ENCODE data around the gene GNB5. TPM values are rescaled to one million over a fixed set of nuclear protein-coding genes. Genes with fewer than 3 reads are reported as not detected.

Gene GNB5
- total RNA-seq, 1 donor, result 25.3 TPM

DNA sequence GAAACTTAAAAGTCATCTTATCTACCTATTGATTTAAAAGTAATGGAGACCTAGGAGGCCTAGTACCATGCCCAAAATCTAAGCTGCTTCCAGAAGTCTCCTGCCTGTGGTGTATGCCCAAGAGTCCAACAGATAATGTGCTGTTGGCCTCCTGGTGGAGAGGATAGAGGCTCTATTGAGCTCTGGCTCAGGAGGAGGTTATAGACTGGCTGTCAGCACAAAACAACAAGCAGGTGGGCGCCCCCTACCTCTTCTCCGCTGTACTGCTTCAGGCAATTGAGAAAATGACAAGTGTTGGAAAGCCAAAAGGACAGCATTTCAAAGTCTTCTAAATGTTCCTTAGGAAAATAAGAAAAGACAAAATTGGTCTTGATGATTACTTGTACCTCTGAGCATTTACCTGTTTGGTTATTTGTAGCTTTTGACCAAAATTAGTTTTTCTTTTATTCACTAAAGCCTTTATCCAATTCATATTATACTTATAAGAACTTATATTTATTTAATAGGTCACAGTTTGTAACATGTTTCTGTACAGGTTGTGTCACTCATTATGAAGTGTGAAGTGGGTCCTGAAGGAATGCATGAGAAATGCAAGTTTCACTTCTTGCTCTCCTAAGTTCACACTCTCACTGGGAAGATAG is 17.2 kb upstream of the GNB5 start:
- peak; percentile 34 to 75 (median 50) for DNase-seq (ENCODE audit: low read depth in 2 of 3, low spot score in 2 of 3)

DNA sequence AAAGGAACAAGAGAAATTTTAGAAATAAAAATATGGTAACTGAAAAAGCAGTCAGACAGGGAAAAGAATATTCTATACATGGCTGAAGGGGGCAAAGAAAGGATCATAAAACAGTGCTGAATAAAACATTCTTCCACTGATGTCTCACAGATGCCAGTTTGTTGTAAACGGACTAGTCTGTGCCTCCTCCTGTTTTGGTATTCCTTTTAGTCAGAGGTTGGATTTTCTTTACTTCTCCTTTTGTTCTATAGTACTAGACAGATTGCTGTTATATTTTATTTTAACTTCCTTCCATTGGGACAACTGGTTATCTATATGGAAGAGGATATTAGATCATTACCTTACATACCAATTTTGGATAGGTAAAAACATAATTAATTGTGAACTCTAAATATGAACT is 16.0 kb upstream of the GNB5 start:
- DNase-seq (ENCODE audit: low read depth in 2 of 3, low spot score in 2 of 3), result no peak

DNA sequence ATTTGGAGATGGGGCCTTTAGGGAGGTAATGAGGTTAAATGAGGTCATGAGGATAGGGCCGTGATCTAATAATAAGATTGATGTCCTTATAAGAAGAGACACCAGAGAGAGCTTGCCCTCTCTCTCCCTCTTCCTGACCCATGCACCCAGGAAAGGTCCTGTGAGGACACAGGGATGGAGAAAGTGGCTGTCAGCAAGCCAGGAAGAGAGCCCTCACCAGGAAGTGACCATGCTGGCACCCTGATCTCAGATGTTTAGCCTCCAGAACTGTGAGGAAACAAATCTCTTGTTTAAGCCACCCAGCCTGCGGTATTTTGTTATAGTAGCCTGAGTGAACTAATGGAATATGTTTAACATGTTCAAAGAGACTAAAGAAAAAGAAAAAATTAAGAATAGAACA is 15.3 kb upstream of the GNB5 start:
- no peak for DNase-seq (ENCODE audit: low read depth in 2 of 3, low spot score in 2 of 3)

DNA sequence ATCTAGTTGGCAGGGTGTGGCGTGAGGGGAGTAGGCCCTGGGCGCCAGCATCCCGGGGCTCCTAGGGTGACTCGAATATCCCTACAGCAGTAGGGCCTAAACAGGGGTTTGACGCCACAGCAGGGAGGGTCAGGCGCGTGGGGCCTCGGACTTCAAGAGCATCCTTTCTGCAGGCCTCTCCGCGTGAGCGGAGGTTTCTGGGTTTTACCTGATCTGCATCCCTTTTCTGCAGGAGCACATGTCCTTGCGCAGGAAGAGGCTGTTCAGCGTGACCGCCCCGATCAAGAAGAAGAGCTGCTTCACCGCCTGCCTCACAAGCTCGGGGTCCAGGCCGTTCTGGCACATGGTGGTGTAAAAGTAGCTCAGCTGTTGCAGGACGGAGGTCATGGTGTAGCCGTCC is 13.5 kb upstream of the GNB5 start:
- DNase-seq (ENCODE audit: low read depth in 2 of 3, low spot score in 2 of 3), result no peak

DNA sequence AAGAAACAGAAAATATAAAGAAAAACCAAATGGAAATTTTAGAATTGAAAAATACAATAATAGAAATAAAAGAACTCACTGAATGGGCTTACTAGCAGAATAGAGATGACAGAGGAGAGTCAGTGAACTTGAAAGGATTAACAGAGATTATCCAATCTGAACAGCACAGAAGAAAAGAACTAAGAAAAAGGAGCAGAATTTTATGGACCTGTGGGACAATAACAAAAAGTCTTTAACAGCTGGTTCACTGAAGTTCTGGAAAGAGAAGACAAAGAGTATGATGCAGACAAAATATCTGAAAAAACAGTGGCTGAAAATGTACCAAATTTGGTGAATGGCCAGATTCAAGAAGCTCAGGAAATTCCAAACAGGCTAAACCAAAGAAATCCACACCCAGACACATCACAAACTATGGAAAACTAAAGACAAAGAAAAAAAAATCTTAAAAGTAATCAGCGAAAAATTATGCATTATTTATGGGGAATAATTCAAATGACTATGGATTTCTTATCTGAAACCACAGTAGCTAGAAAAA is 9.7 kb upstream of the GNB5 start:
- DNase-seq (ENCODE audit: low read depth in 2 of 3, low spot score in 2 of 3), result no peak

DNA sequence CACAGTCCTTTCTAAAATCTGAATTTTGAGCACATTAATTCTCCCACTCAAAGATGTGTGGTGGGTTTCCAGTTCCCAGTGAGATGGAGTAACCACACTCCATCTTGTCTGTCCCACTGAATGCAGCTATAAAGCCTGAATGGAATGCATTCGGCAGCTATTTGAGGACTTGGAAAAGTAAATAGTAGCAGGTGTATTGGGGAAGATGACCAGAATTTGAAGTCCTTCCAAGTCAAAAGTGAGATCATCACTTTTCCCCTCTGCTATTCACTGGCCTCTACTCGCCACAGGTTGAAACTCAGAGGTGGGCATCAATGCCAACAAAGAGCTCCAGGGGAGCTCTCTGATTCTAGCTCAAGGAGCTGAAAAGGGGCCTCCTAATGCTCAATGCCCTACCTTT is 8.1 kb upstream of the GNB5 start:
- DNase-seq (ENCODE audit: low read depth in 2 of 3, low spot score in 2 of 3), result no peak

DNA sequence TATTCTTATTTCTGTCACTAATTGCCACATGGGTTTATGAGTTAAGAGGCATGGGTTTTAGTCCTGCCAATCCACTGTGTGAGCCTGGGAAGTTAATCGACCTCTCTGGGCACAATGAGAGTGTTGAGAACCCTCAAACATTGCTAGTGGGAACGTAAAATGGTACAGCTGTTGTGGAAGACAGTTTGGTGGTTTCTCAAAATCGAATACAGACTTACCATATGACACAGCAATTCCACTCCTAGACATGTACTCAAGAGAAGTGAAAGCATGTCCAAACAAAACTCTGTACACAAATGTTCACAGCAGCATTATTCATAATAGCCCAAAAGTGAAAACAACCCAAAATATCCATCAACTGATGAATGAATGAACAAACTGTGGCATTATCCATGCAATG is 5.7 kb upstream of the GNB5 start:
- DNase-seq (ENCODE audit: low read depth in 2 of 3, low spot score in 2 of 3), result no peak

DNA sequence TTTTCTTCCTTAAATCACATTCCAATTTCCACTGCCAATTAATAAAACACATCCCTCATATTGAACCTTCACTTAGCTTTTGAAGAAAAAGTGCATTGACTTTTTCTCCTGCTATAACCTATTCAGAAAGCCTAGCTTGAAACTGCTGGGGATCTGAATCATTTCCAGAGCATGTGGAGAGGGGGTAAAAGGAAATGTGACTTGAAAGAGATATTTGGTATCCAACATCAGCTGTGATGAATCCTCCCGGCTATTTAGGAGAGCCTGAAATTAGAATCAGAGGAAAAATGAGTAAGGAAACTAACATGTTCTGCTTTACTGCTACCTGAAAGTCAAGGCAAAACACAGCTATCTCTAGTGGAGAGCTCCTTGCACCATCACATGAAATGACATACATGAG is 2.6 kb upstream of the GNB5 start:
- DNase-seq (ENCODE audit: low read depth in 2 of 3, low spot score in 2 of 3), result no peak

DNA sequence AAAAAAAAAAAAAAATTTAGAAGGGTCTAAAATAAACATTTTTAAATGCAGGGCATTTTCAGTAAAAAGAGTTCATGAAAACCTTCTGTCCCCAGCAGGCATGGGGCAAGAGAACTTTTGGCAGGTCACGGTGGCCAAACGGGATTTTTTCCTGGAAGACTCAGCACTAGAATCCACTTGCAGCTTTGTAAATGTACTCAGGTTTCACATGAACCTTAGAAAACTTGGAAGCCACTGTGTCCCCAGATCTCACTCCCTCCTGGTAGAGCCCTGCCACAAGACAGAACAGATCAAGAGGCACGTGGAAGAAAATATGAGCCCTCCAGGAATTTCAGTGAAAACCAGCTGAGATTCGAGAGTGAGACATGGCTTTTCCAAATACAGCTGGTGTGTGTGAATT is 2.1 kb upstream of the GNB5 start:
- DNase-seq (ENCODE audit: low read depth in 2 of 3, low spot score in 2 of 3), result no peak

DNA sequence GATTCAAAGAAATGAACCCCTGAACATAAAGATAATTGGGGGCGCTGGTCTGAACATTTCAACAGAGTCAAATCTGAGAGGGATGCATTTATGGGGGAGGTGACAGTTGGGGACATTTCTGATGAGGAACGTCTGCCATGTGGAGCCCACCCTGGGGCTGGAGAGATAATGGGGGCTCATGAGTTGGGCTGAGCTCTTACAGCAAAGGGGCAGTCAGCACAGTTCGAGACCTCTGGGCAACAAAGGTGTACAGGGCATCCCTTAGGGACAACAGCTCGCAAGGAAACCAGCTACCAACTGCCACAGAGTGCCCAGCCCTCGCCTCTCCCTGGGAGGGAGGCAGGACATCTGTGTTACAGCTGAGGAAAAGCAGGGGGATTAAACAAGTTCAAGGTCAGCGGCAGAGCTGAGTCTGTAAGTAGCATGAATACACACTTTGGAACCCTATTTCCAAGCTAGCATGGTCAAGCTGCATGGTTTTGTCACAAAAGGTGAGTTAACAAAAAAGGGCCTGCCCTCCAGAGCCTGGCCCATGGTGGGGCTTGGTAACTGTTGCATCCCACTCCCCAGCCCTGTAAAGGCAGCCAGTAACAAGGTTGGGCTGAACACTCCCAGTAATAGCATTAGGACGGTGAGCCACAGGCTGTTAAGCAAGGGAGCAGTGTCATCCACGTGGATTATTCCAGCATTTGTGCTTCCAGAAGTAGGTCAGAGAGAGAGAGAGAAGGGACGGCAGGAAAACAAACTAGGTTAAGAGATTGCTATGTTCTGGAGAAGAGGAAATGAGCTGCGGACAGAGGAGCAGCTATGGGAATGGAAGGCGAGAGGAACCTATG is 4.3 kb downstream of the GNB5 start:
- no peak for DNase-seq (ENCODE audit: low read depth in 2 of 3, low spot score in 2 of 3)

DNA sequence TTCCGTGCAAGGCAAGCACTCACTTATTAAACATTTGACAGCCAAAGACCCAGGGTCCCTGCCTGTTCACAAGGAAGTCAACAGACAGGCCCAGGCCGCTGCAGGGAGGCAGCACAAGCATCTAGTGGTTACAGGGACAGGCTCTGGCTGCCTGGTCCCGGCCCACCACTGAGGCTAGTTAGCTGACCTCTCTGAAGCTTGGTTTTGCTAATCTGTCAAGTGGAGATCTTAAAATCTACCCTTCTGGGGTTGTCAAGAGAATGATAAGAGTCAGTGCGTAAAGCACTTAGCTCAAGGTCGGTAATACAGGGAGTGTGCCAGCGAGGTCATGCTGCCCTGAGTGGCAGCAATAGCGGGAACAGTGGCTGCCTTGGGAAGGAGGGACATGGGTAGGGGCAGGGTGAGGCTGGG is 6.0 kb downstream of the GNB5 start:
- no peak for DNase-seq (ENCODE audit: low read depth in 2 of 3, low spot score in 2 of 3)

DNA sequence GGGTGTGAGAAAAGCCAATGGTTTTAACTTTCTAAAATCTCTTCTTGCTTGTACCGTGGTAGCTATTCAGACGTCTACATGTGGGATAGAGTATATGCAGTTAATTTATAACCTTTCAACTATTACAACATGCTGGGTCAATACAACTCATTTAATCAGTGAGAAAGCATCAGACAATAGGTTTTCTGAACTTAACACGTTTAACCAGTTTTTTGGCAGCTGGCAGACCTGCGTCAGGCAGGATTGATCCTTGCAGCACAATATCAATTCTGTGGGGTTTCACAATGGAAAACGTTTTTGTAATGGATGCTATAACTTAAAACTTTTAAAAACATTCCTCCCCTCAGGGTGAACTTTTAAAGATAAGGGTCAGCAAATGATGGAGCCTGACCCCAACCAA is 6.5 kb downstream of the GNB5 start:
- DNase-seq (ENCODE audit: low read depth in 2 of 3, low spot score in 2 of 3), result no peak

DNA sequence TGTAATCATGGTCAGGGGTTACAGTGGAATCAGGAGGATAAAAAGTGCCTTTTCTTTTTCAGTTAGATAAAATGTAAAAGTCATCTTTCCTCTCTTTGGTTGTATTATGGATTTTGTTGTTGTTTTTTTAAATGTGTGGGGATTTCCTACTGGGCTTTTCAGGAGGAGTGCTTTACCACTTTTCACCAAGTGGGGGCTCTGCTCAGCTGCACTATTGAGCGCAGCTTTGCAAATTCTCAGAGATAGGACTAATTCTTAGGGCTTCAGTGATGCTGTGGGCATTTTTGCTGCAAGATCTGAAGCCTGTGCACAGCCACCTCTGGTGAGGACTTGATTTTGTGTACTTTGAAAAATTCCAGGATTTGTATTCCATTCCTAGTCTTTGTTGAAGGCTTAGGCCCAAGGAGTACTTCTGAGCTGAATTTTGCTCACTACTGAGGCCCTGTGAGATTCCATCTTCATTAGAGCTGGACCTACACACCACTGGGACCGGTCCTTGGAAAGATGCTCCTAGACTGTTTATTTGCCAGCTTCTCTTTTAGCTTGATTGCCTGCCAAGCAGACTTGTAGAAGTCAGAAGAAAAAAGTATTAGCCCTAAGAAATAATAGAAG is 7.5 kb downstream of the GNB5 start:
- peak in 2 of 3 donors; percentile 23 to 33 for DNase-seq (ENCODE audit: low read depth in 2 of 3, low spot score in 2 of 3)

DNA sequence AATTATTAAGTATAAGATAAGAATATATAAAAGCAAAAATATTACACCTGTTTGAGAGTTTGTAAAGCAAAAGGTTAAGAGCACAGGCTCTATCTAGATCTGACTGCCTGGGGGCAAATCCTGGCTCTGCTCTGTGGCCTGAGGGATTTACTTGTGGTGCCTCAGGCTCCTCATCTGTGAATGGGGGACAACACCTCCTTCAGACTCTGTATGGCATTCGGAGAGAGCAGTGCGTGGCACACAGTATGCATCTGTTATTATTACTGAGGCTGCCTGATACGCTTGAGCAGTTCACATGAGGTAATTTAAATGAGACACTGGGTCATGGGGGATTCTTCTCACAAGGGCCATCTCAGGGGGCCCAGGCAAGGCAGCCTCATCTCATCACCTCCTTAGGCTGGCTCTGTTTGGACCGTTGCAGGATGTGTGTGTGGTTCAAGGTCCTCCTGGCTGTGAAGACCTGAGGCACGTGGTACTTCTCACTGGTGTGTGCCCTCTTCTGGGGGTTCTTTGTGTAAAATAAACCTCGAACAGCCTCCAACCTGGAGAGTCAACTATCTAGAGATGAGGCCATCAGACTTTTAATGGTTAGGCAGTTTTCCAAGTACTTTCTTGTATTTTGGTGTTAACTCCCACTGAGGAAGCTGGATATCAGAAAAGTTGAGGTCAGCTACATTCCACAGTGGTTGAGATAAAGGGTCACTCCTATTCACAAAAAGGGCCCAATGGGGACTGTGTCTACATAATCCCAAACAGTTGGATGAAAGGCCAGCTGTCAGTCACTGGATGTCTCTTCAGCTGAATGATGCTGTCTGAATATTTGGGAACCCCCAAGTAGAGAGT is 9.0 kb downstream of the GNB5 start:
- DNase-seq (ENCODE audit: low read depth in 2 of 3, low spot score in 2 of 3), result no peak

DNA sequence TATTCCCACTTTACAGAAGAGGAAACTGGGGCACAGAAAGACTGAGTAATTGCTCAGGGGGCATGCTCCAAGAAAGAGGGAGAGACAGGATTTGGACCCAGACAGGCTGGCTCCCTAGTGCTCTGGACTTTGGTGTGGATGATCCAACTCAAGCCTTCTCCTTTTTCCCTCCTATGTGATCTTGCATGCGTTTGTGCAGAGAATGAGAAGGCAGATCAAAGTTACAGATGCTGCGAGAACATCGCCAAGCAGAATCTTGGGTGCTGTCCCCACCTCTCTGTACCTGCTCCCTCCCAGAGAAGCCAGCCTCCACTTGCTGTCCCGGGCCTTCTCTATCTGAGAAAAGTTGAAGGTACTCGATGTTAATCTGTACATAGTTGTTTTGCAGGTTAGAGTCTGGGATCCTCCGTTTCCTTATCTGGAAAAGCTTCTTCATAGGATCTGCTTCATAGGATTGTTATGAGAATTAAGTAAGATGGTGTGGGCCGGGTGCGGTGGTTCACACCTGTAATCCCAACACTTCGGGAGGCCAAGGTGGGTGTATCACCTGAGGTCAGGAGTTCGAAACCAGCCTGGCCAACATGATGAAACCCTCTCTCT is 10.2 kb downstream of the GNB5 start:
- no peak for DNase-seq (ENCODE audit: low read depth in 2 of 3, low spot score in 2 of 3)

DNA sequence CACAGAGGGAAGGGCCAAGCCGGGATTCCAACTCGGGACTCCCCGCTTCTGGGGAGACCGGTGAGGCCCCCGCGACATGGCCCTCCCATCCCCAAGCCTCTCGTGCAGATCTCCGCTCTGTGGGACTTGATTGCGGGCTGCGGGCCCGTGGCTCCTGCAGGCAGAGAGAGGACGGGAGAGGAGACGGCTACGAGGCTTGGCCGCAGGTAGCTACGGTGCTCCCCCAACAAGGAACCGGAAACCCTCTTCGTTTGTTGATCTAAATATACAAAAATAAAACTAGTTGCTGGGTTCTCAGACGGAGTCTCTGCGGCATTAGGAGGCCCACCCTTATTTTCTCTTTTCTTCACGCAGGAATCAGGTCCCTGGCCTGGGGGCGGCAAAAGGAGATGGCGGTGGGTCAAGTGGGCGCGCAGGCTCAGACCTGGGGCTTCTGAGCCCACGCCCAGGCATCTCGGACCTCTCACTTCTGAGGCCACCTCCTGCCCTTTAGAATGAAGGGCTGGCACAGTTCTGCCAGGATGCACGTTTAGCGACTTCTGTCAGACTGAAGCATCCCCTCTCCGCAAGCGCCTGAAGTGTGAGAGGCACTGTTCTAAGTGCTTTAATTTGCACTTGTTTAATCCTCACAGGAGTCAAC is 10.9 kb downstream of the GNB5 start:
- DNase-seq (ENCODE audit: low read depth in 2 of 3, low spot score in 2 of 3), result peak in 1 of 3 donors; percentile 56

DNA sequence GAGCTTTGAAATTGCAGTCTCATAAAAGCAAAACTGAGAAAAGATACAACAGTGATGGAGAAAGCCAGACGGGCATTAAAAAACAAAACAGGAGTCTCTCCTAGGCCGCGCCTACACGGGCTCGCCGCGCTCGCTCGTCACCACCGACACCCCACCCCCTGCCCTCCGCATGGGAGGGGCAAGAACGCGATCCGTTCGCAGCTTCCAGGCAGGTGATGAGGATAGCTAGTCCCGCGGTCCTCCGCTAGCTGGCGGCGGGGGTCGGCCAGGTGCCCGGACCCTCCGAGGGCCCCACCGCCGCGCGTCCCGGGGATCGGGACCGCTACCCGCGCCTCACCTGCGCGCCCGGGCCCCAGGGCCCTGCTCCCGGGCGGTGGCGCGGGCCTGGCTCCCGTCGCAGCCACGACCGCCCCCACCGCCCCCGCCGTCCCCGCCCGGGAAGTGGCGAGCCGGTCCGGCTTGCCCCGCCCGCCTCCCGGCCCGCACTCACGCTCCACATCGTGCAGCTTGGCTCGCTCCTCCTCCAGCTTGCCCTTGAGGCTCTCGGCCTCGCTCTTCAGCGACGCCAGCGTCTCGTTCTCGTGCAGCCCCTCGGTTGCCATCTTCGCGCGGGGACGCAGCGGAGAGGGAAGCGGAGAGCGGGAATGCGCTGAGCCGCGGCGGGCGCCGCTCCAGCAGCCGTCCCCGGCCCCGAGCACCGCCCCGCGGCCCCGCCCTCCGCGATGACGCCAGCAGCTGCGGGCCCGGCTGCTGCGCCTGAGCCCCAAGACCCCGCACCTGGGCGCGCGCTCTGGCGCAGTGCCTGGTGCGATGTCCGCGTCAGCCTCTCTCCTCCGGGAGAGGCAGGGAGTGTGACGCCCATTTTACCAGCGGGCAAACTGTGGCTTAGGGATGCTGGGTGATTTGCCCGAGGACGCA is 11.7 kb downstream of the GNB5 start:
- peak; percentile 78 to 93 (median 85) for DNase-seq (ENCODE audit: low read depth in 2 of 3, low spot score in 2 of 3)

DNA sequence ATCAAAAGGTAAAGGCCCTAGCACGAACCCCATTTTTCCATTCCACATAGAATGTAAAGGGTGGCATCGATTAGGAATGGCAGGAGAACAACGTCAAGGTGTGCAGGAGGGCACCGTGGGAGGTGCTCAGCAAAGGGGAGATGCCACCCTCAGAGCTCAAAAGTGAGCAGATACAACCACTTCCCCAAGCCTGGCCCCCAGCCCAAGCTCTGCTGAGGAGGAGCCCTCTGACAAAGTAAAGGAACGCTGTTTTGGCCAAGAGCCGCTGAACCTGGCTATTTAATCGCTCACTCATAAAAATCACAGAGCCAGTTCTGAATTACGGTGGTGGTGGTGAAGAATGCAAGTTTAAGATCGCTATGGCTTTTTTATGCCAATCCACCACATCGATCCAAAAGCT is 12.4 kb downstream of the GNB5 start:
- DNase-seq (ENCODE audit: low read depth in 2 of 3, low spot score in 2 of 3), result peak in 1 of 3 donors; percentile 19

DNA sequence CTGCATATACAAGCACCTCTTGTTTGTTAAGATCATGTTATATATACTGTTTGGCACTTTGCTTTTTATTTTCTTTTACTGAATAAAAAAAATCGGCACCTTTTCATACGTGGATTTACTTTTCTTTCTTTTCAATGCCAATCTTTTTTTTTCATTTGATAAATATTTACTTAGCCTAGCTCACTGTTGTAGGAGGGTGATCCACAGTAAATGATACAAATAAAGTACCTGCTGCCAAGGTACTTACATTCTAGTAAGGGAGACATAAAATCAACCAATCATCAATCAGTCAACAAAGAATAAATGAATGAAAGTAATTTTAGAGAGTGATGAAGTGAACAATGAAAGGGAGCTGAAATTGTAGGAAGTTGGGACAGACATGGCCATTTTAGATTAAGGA is 18.3 kb downstream of the GNB5 start:
- no peak for DNase-seq (ENCODE audit: low read depth in 2 of 3, low spot score in 2 of 3)
